HG03039 (cell line): ENCODE results near the gene SLC6A18.
"Not testable (repeated sequence)": the region's sequence is repeated elsewhere in the genome, so short reads cannot be mapped to it uniquely, and the experiment has no call there.

Experiments
- ATAC-seq: cut with Tn5 transposase; IDR thresholded peaks from one replicate; pipeline ENCODE4 v1.9.1; 2021; ENCODE audit warnings: mild to moderate bottlenecking, moderate library complexity; ENCODE audit not compliant: unreplicated experiment

The SLC6A18 gene

DNA sequence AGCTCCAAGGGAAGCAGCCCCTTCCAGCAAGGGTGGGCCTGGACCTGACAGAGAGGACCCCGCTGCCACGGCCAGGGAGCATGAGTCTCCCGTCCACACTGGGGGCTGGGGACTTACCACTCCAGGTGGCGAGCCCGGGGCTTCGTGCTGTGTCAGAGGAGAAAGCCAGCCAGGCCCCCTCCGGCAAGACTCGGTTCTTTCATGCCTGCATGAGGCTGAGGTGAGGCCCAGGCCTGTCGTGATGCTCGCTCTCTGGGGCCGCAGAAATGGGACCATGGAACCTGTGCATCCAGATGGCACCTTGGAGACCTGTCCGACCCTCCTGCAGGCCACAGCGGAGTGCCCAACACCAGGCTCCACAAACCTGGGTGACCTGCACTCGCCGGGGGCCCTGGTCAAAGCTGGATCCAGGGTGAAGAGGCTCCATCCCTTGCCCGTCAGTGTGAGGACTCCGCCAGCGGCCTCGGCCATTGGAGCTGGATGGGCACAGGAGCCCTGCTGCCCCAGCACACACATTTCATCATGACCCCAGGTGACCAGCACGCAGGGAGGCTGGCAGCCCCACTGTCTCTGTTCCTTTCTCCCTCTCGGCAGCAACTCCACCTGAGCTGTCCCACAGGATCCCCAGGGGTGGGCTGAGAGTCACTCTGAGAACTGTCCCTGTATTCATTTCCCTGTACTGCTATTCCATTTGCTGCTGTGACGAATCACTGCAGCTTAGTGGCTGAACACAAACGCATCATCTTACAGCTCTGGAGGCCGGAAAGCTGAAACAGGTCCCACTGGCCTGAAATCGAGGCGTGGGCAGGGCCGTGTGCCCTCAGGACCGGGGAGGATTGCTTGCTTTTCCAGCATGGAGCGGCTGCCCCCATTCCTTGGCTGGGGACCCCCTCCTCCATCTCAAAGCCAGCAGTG, 24.4 kb downstream of the SLC6A18 start:
- no peak for ATAC-seq

DNA sequence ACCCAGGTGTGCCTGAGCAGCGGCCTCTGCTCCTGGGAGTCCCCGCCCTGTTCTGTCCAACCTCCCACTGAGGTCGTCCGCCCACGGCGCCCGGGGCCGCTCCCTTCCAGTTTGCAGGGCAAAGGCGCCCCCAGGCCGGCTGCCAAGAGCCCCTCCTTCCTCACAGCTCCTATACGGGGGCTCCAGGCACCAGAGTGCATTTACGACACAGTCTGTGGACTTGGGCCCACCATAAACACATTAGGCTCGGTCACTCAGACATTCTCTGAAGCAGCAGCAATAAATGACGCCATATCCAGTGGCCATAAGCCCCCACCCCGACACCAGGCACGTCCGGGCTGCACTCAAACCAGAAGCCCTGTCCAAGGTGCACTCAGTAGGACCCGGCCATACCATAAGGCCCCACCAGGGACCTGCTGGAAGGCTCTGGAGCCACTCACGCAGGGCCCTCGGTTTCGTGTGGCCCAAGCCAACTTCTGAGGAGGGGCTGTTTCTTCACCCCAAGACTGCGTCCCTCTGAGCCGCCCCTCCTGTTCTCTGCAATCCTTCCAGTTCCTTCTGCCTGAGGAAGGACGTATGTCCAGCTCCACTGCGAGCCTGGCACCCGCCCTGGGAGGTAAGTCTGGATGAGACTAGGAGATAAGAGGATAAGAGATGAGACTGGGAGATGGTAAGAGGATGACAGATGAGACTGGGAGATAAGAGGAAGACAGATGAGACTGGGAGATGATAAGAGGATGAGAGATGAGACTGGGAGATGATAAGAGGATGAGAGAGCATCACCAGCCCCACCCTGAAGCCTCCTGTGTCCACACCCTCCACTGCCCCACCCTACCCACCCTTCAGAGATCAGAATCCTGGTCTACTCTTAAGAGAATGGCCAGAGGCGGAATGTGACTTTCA, 26.7 kb downstream of the SLC6A18 start:
- ATAC-seq: no peak

DNA sequence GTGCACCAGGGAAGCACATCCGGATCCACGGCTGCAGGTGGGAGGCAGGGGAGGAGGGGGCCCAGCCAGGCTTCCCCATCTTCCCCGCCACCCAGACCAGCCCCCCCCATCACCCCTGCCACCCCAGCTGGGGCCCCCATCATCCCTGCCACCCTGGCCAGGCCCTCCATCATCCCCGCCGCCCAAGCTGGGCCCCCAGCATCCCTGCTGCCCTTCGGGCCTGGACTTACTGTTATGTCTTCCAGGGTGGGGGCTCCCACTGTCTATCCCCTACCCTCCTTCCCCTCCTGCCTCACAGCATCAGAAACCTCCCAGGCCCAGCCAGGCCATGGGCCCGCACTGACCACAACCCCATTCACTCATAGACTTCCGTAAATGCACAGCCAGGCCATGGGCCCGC, 27.5 kb downstream of the SLC6A18 start:
- no peak for ATAC-seq

DNA sequence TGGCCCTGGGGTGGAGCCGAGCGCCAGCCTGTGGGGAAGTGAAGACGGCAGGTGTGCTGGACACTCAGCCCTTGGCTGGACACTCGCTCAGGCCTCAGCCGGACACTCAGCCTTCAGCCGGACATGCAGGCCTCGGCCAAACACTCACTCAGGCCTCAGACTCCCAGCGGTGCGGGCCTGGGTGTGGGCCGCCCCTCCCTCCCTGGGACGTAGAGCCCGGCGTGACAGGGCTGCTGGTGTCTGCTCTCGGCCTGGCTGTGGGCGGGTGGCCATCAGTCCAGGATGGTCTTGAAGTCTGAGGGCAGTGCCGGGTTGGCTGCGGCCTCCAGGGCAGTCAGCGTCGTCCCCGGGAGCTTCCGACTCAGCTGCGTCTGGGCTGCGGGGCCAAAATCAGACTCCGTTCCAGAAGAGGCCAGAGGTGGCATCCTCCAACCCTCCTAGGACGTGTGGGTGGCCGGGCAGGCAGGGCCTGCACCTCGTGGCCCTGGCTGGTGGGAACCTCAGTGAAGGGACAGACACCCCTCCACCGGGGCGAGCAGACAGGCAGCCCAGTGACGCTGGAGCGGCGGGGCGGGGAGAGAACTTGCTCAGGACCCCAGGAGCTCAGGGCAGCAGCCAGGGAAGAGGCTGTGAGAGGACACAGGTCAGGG, 28.4 kb downstream of the SLC6A18 start:
- ATAC-seq: no peak

DNA sequence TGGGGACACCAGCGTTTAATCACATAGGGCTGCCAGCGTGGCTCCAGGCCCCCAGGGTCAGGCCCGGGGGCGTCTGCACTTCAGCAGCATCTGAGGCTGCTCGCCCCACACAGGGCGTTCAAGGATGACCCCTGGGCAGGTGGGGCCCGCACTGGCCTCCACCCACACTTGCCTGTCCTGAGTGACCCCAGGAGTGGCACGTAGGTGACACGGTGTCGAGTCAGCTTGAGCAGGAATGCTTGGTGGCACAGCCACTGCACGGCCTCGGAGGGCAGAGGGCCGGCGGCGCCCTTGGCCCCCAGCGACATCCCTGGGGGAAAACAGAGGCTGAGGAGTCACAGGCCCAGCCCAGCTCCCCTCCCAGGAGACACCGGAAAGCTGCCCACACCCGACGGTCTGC, 29.0 kb downstream of the SLC6A18 start:
- no peak for ATAC-seq

DNA sequence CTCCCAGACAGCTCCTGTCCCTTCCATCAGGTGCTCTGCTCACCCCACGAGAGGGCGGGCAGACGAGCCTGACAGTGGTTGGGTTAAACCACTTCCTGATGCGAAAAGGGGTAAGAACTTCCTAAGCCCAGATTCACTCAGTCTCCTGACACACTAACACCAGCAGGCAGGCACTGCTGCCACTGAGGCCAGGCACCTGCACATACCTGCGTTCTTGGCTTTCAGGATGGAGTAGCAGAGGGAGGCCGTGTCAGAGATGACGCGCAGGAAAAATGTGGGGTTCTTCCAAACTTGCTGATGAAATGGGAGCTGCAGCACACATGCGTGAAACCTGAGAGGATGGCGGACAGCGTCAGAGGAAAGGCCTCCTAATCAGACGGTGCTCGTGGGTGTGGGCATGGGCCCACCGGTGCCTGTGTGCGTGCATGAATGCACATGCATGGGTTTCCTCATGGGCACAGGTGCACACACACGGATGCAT, 29.9 kb downstream of the SLC6A18 start:
- no peak for ATAC-seq

DNA sequence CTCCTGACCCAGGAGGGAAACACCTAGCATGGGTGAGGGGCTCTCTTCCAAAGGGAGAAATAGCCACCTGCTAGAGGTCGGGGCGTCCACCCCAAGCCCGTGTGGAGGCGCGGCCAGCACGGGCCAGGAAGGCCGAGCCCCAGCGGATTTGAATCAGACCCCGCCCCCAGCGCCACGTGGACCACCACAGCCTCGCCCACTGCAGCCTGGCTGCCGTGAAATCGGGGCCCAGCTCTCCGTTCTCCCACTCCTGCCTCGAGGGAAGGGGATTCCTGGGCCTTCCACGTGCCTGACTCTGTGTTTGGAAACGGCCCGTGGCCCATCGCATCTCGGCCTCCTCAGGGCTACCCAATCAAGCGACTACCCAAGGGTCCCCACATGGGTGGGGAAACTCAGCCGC, 31.6 kb downstream of the SLC6A18 start:
- no peak for ATAC-seq

DNA sequence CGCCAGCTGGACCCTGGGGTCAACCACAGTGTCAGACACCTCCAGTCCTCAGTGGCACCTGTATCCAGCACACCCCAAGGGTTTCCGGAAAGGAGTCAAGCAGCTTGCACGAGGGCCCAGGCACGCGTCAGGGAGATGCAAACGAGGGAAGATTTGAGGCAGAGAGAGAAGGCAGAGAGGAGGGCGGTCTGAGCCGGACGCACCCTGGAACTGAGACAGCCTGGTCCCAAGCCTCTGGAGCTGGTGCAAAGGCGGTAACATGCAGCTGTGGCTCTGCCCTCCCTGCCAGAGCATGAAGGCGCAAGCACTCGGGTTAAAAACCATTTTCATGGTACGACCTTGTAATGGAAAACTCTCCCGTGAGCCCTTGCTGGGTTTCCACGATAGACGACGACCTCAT, 32.2 kb downstream of the SLC6A18 start:
- no peak for ATAC-seq

DNA sequence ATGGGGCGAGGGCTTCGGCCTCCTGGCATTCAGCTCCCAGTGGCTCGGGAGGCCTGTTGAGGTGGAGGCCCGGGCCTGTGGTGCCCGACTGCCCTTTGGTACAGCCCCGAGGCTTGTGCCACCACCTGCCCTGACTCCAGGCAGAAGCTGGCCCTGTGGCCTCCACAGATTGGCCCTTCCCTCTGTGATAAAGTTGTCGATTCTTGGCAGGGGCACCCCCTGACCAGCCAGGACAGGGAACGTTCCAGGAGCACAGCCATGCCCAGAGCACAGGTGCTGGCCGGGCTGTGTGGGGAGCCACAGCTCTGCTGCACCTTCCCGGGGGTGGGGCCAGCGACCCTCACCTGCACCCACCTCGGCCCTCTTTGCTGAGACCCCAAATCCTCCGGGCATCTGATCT, 32.7 kb downstream of the SLC6A18 start:
- ATAC-seq: no peak

DNA sequence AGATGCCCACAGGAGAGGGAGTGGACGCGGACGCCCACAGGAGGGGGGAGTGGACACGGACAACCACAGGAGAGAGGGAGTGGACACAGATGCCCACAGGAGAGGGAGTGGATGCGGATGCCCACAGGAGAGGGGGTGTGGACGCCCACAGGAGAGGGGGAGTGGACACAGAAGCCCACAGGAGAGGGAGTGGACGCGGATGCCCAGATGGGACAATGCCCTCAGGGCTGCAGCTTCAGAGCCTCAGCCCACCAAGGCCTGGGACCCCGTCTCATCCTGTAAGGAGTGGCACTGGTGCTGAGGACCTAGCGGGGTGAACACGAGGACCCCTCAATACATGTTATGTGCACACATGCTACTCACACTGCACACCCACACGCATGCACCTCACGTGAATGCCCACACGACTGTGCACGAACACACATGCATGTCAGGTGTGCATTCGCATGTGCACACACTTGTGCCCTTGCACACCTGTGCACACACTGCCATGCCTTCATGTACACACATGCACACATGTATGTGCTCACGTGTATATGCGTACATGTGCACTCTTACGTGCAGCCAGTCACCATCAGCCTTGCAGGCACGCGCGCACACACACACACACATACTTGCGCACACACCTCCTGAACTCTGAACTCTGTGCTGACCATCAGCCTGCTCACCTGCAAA, 34.8 kb downstream of the SLC6A18 start:
- no peak for ATAC-seq

DNA sequence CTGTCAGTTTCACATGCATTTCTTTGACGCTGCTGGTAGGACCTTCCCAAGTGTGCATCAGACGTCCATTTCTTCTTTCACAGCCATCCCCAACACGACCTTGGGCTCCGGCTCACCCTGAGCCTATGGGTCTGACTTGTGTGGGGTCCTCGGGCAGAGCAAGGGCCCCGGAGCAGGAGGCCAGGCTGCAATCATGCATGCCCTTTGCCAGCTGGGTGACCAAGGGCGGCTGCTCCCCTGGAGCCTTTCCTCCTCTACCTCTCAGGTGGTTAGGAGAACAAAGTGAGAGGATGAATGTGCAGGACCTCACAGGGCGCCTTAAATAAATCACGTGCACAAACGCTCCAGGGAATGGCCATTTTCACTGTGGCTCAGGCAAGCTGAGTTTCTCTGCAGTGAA, 36.5 kb downstream of the SLC6A18 start:
- ATAC-seq: no peak

DNA sequence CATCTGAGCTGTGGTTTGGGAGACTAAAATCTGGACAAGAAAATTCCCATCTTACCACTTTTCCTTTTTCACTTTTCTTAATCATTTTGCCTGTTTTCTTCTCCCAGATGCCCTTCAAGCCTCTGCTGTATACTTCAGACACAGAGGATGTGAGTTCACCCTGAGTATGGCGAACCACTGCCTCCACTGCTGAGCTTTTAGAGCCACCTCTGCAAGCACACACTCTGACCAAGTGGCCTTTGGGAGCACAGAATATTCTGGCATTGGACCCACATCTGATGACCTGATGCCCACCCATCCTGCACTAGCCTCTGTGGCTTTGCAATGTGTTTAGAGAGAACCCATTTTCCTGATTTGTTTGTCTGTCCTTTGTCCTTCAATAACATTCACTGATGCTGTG, 37.2 kb downstream of the SLC6A18 start:
- ATAC-seq: no peak

DNA sequence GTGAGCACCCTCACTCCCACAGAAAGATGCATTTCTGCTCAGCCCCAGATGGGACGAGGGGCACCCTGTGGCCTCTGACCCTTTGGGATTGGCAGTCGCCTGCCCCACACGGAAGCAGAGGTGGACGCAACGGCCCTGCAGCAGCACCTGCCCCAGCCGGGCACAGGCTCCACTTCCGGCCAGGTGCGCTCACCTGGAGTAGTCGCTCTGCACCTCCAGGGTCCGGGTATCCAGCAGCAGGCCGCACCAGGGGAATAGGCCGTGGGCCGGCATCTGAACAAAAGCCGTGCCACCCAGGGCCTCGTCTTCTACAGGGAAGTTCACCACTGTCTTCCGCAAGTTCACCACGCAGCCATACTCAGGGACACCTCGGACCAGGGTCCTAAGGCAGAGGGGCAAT, 39.0 kb downstream of the SLC6A18 start:
- ATAC-seq: no peak

DNA sequence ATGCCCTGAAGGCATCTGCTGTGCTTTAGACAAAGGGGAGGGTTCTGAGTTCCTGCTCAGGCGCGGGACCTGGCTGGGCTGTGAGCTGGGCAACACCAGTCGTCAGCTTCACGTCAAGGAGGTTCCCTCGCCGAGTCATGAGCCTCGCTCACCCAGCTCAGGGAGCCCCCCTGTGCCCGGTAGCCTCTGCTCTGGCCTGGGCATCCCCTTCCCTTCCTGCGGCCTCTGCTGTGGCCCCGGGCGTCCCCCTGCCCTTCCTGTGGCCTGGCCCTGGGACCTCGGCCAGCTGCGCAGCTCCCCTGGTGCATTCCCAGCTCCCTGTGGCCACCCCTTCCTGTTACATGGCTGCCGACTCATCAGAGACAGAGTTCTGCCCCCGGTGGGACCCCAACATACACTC, 39.8 kb downstream of the SLC6A18 start:
- no peak for ATAC-seq

DNA sequence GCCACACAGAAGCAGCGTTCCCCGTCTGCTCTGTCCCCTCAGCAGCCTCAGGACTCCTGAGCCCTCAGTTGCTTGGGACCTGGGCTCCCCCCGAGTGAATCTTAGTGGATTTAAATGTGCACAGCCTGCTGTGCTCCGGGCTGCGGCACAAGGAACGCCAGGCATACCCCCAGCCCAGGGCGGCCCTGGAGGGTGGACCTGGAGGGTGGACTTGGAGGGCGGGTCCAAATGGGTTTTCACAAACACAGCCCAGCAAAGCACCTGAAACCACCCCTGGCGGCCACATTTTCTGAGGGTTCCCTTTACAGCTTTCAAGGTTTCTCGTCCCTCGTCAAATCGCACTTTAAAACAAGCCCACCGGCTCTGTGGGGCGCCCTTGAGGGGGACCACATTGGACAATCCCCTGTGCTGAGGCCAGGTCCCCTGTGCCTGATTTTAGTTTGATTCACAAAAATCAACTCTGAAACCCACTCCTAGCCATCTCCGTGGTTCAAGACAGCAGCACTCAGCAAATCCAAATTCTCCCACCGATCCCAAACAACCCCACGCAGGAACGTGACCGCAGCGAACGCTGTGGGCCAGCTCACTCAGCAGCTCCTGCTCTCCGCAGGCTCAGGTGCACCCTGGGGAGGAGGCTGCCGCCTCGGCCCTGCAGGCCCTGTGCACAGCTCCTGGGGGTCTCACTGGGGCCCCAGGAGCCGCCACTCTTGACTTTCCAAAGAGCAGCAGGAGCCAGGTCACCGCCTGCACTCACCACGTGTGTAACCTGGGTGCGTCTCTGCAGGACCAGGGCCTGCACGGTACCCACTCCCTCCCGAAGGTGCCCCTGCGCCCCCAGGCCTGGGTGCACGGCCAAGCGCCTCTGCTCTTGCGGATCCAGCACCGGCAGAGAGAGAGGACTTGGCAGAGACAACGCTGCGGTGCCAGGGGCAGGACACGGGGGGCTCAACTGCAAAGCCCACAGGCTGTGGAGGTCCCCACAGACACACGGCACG, 40.6 kb downstream of the SLC6A18 start:
- ATAC-seq: no peak

DNA sequence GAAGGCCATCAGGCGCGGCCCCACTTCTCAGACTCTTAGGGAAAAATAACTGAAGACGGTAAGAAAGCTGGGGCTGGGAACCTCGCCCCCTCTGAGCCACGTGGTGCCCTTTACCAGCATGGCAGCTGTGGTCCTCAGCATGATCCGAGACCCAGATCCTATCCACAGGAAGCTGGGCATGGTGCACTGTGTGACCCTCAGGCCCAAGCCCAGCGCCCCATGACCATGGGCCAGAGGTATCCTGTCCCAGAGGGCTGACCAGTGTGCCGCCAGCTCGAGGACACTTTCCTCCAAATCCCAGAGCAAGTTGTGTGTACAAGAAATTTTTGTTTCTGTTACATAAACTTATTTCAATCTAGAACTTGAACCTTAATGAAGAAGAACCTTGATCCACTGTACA, 41.6 kb downstream of the SLC6A18 start:
- ATAC-seq: no peak

DNA sequence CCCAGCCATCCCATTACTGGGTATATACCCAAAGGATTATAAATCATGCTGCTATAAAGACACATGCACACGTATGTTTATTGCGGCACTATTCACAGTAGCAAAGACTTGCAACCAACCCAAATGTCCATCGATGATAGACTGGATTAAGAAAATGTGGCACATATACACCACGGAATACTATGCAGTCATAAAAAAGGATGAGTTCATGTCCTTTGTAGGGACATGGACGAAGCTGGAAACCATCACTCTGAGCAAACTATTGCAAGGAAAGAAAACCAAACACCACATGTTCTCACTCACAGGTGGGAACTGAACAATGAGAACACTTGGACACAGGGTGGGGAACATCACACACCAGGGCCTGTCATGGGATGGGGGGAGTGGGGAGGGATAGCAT, 42.3 kb downstream of the SLC6A18 start:
- ATAC-seq: not testable (repeated sequence)

DNA sequence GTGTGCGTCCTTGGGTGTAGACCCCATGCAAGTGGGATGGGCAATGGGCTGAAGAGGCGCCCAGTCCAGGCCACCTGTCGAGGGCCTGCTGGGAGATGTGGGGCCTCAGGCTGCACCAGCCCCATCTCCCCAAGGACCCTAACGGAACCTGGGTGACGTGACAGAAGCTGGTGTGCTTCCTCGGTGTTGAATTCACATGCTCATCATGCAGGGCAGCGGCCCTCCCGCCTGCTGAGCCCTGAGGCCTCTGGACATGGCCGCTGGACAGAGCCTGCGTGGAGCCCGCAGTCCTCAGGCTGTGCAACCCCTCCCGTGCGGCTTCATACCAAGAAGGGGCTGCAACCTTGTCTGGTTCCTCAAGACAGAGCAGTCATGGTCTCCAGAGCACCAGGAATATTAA, 42.9 kb downstream of the SLC6A18 start:
- no peak for ATAC-seq

DNA sequence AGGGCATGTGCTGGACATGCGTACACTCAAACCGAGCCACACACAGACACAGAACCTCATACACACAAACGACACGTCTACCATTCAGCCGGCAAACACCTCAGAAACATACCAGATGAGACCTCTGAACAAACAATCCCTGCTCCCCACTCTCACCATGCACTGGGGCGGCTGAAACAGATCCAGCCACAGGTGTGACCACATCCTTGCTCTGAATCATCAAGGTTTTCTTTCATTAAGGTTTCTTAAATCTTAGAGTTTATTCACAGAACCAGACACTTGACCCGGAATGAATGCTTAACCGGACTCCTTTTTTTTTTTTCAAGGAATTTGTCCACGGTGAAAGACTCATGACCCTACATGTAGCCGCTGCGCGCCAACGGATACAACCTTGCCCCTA, 43.5 kb downstream of the SLC6A18 start:
- ATAC-seq: no peak

DNA sequence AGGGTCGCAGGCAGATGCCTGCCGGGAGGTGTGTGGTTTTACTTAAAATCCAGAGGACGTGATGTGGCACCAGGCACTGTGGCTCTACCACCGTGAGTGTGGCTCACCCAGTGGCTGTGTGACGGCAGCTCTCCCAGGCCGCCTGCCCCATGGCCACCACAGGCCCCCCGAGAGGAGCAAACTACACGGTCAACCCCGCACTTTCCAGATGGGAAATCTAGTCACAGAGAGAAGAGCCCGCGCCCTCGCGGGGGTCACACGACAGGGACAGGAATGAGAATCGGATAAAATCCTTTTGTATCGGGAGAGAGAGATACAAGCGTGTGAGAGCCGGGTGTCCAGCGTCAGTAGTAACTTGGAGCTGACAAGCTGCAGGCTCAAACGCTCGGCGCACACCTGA, 45.2 kb downstream of the SLC6A18 start:
- ATAC-seq: no peak
